Activated CD4-positive, alpha-beta T cell treated with anti-CD3 and anti-CD28 coated beads, Interleukin-10, Interleukin-2, amounts not matched to agents 100 ng/mL and 50 ng/mL, durations not matched to agents 16 hours and 8 hours (primary cell): ENCODE measurements around the gene FECH.
"Not testable (repeated sequence)": the region's sequence is repeated elsewhere in the genome, so short reads cannot be mapped to it uniquely, and the experiment has no call there.

Source experiments
- DNase-seq: peaks from one replicate; pipeline ENCODE4 v3.0.0-alpha.2; 2020

The FECH gene, protein sequence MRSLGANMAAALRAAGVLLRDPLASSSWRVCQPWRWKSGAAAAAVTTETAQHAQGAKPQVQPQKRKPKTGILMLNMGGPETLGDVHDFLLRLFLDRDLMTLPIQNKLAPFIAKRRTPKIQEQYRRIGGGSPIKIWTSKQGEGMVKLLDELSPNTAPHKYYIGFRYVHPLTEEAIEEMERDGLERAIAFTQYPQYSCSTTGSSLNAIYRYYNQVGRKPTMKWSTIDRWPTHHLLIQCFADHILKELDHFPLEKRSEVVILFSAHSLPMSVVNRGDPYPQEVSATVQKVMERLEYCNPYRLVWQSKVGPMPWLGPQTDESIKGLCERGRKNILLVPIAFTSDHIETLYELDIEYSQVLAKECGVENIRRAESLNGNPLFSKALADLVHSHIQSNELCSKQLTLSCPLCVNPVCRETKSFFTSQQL

DNA sequence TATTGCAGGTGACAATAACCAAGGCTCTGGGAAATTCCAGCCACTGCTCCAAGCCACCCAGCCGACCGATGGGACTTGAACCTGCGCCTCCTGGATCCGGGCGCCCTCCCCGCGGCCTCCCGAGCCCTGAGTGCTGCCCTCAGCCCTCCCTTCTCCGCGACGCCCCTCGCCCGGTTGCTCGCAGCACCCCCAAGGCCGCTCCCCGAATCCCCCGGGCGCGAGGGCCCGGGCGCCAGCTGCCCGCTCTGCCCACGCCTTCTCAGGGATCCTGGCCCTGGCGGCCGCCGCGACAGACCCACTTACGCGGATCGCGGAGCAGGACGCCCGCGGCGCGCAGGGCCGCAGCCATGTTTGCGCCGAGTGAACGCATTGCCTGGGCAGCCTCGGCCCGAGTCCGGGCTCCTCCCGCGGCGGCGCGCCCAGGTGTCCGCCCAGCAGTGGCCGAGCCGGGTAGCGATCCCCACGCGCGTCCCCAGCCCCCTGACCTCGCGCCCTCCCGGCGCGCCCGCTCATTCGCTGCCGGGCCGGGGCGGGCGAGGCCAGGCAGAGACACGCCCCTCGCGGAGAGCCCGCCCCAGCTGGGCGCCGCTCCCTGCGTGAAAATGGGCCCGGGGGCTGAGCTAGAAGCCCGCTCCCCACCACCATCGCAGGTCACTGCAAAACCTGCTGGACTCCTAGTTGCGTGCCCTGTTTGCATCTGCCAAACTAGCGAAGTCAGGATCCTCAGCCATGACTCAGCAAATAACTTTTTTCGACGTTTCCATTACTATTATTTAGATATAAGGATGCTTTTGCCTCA lies at the start of gene FECH:
TSS of gene FECH (minus strand) at position 452 of the 799 bp plus-strand sequence. CDS start at position 370, 82 bp downstream.
- peak; percentile 76 for DNase-seq

DNA sequence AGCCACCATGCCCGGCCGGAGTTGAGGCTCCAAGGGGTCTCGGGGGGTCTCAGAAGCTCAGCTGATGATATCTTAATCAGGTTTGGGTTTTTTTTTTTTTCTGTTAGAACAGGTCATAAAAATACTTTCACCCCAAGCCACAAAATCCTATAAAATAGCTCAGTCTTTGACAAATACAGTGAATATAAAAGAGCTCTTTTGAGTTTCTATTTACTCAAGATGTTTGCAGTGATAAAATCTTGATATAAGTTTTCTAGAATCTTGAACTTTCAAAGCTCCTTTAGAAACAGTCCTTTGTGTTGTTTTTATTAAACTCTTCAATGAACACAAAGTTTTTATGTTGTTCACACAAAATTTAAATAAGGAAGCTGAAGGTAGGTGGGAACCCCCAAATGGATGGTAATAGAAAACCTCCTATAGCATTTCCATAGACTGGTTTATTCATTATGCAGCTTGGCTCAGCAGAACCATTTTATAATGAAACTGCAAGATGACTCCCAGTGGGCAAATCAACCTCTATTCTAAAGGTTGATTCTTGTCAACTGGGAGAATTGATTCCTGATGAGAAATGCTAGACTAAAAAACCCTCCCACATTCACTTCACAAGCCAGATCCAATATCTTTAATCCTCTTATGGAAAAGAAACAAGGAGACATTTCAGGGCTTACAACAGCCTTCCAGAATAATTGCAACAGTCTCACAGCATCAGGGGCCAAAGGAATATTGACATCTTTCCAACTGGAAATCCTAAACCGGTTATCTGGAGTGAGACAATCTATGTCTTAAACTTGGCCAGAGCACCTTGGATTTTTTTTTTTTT lies 48.7 kb upstream of the FECH start:
- DNase-seq: no peak

DNA sequence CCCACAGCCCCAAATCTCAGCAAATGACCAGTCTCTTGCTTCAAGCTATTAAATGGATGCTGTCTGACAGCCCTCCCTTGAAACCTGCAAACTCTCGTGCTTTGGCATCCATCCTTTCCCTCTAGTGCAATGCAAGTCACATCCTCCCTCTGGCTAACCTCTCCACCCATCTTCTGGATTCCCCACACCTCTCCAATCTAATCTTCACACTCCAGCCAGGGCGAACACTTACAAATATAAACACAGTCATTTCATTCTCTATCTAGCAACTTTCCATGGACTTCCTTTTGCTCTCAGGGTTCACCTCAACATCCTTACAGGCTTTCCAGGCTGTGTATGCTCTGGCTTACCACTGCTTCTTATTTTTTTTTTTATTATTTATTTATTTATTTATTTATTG lies 45.2 kb upstream of the FECH start:
- no peak for DNase-seq

DNA sequence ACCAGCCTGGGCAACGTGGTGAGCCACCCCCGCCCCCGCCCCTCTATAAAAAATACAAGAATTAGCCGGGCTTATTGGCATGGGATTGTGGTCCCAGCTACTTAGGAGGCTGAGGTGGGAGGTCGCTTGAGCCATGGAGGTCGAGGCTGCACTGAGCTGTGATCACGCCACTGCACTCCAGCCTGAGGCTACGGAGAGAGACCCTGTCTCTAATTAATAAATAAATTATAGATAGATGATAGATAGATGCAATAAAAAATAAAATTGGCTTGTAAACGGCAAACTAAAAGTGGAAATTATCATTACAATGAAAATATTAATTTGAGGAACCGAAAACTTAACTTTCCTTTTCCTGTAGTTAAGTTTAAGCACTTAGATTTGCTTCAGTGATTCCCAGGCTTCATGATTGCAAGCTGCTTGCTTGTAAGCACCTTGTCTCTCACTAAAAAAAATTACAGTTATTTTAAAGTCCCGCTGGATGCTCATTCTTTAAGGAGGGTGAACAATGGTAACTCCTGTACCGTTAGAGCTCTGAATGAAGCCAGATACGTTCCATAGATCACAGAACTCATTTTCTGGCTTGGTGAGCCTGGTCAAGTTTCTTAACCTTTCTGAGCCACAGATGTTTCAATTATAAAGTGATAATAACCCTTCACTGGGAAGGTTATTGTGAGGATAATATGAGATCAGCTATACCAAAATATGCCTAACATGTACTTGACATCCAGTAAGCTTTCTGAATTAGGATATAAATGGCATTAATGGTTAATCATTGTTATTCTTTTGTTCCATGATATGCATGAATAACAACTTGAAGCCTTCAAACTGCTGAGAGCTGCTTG lies 44.5 kb upstream of the FECH start:
- DNase-seq: no peak

DNA sequence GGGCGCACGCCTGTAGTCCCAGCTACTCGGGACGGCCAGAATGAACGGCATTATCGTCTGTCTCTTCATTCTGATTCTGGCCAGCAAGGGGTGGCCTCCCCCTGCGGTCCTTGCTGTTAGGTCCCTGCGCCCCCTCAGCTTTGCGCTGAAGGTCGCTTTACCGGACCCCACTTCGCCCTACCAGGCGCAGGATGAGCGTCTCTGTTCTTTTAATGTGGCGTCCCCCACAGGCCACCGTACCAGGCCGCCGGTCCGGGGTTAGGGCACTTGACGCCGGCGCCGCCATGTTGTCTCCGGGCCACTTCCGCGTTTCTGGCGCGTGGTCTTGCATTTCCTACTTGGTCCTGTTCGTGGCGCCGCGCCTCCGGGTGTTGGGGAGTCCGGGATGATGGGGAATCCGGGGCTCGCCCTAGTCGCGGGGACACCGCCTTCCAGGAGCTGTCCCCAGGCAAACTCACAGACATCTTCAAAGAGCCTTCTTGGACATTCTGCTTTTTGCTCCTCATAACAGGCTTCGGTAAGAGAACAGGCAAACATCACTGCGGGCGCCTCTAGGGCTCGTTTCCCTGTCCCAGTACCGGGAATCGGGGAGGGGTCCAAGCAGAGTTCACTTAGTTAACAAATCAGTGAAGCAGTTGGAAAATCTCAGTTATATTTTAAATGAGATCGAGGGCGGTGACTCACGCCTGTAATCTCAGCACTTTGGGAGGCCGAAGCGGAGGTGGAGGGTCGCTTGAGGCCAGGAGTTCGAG lies 43.7 kb upstream of the FECH start:
- DNase-seq: peak; percentile 96

DNA sequence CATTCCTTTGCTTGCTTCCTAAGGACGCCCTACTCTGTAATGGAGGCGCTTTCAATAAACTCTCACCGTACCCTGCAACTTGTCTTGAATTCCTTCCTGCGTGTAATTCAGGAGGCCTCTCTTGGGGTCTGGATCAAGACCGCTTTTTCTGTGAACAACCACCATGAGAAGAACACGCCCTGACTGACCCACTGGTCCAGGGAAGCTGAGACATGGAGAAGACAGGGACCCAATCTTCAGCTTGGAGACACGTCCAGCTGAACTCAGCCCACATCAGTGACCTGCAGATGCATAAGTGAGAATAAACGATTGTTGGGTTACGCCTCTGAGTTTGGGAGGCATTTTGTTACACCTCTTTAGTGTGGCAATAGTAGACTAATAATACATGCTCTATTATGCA lies 42.9 kb upstream of the FECH start:
- DNase-seq: no peak

DNA sequence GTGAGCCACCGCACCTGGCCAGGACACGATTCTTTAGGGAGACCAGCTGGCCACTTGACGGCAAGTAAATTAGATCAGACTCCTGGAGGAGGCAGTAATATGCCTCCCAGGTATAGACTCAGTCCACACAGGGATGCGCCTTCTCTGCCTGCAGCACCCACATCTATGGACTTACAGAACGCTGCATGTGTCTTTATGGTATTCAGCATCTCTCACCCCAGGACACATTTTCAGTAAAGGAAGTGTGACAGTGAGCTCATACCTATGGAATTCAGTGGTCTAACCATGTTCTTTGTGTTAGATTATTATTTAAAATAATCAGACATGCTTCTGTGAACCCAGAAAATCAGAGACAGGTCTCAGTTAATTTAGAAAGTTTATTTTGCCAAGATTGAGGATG lies 41.0 kb upstream of the FECH start:
- no peak for DNase-seq

DNA sequence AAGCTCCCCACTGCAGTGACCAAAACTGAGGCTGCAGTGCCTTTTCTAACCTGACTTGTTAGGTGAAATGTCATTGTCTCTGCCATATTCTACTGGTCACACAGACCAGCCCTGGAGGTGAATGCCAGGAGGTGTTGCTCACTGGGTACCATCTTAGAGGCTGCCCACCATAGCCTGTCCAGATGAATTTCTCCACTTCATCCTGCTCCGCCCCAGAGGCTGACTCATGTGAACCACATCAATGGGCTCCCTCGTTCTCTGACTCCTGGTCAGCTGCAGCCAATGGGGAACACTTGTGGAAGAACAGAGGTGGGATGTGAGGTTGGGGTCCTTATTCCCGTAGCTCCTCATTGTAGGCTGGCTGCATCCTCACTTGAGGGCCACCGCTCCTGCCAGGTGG lies 38.5 kb upstream of the FECH start:
- DNase-seq: no peak

DNA sequence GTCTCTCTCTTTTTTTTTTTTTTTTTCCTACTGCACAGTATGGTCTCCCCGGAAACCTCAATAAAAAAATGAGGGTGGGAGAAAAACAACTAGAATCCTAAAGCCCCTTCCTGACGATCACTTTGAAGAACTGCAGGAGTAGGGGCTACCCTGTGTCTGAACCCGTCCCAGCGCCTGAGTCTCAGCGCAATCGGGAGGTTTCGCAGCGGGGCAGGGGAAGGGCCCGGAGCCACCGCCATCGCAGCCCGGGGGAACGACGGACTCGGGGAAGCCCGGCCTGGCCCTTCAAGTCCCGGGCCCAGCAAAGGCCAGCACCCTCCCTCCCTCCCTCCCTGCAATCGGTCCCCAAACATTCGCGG lies 34.7 kb upstream of the FECH start:
- no peak for DNase-seq

DNA sequence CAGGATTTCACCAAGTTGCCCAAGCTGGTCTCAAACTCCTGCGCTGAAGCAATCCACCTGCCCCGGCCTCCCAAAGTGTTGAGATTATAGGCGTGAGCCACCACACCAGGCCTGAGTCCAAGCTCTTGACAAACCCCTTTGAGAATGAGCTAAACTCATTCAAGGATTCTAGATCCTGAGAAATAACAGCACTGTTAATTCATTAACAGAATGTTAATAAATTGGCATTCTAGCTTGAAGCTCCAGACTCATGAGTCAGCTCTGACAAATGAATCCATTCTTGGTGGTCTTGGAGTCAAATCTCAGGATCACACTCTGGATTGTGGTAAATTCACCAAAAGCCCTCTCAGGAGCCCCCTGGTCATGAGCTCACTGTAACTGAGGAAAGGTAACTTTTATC lies 33.4 kb upstream of the FECH start:
- no peak for DNase-seq

DNA sequence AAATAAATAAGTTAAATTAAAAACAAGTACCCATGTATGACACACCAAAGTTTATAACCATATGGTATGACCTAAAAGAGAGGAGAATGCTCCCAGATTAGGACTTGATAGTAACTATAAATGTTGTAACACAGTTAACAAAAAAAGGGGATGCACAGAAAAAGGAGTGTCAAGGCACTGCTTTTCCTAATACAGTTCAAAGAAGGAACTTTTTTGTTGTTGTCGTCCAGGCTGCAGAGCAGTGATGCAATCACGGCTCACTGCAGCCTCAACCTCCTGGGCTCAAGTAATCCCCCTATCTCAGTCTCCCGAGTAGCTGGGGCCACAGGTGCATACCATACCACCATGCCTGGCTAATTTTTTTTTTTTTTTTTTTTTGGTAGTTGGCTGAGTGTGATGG lies 32.4 kb upstream of the FECH start:
- no peak for DNase-seq

DNA sequence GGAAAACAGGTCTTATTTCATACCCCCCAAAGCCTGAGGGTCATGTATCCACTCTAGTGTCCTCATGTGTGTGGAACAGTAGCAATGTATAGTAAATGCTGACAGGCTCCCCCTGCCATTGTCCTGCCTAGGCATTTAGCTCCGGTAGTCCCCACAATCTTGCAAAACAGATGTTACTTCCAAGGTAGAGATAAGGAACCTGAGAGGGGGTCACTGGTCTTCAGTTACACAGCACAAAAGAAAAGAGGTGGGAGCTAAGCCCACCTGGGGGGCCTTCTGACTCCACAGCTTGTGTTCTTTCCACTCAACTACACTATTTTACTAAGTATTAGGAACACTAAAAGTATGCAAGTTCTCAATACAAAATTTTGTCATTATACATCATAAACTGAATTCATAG lies 17.4 kb upstream of the FECH start:
- DNase-seq: no peak

DNA sequence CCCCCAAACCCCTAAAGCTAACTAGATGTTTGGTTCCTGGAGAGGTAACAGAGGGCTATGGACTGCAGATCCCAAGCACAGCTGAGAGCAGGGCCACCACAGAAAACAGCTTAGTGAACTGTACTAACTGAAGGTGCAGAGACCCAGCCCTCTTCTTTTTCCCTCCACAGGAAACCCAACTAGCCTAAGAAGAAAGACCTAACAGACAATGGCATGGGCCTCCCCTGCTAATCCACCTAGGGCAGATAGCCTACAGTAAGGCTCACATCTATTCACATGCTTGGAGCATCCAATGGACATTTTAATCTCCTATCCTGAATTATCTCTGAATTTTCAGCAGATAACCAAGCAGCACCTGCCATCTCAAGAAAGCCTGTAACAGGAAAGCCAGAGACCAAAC lies 8.8 kb upstream of the FECH start:
- no peak for DNase-seq

DNA sequence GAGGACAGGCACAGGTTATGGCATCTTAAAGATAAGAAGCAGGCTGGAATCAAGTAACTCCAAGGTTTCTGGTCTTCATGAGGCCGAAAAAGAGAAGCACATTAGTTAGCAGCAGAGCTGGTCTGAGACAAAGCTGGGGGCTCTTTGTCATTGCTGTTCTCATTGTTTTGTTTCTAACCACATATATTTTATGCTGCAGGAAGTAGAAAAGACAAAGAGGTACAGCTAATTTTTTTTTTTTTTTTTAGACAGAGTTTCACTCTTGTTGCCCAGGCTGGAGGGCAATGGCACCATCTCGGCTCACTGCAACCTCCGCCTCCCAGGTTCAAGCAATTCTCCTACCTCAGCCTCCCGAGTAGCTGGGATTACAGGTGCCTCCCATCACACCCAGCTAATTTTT lies 6.2 kb upstream of the FECH start:
- not testable (repeated sequence) for DNase-seq

DNA sequence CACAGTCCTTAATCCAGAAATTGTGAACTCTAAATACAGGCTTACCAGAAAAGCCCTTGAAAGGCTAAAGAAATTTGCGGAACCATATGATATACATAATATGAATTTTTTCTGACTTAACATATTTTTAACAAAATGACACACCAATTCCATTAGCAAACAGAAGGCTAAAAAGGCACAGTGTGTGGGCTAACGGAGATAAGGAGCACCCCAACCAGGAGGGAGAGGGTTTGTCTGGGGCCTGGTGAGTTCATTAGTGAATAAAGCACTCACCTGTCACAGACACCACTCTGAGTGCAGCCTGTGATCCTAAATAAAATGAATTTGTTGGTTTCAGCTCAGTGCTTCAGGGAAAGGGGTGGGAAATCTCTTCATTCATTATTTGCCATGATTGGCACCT lies 2.7 kb upstream of the FECH start:
- DNase-seq: no peak

DNA sequence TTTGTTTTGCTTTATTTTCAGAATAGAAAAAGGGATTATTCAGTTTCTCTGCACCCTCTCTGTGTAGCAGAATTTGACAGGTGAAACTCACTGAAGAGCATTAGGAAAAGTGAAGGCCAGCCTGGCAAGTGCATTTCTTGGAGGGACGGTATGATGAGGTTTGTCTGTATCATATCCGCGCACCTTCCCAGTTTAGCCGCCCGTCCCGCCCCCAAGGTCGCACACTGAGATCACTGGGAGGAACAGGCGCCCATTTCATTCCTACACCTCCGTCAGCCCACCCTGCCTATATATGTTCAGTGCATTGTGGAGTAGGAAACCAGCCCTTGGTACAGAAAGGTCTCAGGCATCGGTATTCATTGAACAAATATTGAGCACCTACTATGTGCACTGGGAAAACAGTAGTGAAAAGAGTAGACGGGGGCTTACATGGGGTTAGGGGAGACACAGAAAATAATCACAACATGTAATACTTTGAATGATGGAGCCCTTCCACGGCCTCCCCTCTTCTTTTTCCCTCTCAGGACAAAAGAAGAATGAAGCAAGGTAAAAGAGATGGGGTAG lies 678 bp upstream of the FECH start:
- no peak for DNase-seq

DNA sequence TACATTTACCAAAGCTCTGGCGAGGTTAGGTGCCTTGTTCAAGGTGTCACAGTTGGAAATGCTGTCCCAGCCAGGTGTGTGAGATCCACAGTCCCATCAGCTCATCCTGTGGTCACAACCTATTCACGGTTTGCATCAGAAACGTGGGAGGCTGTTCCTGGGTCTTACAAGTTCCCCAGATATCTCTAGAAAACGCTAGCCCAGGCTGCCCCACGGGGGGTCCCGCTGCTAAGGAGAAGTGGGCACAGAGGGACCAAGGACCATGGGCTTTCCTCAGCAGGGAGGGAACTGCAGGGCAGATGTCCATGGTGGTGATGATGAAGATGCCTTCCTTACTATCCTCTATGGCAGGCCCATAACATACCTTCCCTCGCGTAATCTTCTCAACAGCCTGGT lies 649 bp downstream of the FECH start:
- peak; percentile 30 for DNase-seq

DNA sequence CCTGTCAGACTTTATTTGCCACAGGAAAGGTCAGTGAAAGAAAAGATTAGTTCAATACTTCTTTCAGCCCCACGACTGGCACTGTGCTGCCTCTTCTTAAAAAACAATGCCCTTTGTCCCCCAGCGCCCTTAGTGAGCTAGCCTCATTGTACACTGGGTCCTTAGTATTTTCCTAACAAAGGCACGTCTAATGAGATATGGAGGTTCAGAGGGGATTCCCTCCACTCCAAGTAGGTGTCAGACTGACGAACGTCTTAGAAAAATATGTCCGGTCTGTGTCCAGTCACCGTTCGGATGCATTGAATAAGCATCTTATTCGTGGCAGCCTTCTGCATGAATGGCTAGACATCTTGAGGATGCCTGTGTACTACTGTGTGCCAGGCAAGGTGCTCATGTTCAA lies 1.1 kb downstream of the FECH start:
- no peak for DNase-seq

DNA sequence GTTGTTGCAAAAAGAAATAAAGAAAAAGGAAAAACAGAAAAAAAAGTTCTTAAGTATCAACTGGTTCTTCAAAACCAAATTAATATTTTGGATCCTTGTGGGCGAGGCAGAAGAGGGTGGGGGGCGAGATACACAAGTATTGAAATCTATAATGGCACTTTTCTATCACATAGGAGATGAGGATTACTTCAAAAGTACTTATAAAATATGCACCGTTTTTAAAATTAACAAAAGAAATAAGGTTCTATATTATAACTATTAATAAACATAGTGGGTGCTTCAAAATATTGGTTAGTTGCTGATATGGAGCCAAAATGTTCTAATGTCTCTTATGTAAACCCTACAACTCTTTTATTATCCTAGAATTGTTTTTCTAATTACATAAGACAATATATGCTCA lies 2.1 kb downstream of the FECH start:
- DNase-seq: no peak

DNA sequence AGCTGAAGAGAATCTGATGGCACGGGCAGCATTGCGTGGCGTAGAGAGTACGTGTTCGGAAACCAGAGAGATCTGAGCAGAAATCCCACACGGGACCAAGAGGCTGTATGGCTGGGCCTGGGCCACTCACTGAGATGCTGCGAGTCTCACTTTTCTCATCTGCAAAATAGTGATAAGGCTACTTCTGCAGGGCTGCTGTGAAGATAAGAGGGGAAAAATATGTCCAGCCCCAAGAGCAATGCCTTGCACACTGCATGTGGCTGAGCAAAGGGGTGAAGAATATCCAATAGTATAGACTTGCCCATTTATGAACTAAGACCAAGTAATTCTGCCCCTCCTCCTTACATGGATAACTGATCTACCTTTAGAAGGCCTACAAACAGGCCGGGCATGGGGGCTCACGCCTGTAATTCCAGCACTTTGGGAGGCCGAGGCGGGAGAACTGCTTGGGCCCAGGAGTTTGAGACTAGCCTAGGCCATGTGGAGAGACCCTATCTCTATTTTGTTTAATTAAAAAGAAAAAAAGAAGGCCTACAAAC lies 3.1 kb downstream of the FECH start:
- no peak for DNase-seq

DNA sequence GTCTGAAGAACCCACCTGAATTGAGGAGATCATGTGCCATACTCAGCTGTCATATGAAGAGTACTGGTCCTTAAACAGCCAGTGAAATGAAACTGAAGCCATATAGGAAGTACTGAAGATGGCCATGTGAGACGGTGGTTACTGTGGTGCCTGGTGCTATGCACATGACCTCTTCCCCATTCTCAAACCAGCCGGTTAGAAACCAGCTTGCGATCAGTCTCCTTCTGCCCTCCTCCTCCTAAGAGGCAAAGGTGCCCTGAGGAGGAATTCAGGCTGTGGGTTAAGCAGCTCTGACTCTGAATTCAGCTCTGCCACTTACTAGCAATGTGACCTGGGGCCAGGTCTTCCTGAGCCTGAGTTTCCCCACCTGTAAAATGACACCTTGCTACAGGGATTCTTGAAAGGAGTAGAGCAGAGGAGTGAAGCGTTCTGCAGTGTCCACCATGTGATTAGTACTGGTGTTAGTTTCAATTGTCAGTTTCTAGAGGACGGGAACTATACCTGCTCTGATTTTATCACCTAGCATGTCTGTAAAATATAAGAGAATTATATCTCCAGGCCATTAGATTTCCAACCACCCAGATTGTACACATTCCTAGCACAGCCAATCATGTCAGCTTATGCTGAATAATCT lies 5.1 kb downstream of the FECH start:
- peak; percentile 5 for DNase-seq
